ENCODE measurements around the gene SPIN2B.

DNA sequence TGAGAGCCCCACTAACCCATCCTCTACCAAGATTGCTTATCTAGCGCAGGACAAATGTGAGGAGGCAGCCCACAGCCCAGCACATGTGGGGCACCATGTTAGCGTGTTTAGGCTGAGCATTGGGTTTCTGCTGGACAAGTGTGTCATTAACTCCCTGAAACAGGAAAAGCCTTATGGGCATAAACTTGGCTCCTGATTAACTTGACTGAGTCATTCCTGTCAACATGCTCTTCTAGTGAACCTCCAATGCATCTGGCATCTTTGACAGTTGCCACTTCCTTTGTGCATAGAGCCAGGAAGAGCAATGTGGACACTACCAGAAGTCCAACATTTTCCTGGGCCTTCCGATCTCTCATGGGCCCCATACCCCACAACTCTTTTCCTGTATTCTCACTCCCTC, 13.4 kb upstream of the SPIN2B start:
- TF ChIP-seq, protein P1, sequence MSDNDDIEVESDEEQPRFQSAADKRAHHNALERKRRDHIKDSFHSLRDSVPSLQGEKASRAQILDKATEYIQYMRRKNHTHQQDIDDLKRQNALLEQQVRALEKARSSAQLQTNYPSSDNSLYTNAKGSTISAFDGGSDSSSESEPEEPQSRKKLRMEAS (CRISPR knock-in tag; IDR thresholded peaks at IDR 0.05) = no peak
- TF ChIP-seq, protein P2, sequence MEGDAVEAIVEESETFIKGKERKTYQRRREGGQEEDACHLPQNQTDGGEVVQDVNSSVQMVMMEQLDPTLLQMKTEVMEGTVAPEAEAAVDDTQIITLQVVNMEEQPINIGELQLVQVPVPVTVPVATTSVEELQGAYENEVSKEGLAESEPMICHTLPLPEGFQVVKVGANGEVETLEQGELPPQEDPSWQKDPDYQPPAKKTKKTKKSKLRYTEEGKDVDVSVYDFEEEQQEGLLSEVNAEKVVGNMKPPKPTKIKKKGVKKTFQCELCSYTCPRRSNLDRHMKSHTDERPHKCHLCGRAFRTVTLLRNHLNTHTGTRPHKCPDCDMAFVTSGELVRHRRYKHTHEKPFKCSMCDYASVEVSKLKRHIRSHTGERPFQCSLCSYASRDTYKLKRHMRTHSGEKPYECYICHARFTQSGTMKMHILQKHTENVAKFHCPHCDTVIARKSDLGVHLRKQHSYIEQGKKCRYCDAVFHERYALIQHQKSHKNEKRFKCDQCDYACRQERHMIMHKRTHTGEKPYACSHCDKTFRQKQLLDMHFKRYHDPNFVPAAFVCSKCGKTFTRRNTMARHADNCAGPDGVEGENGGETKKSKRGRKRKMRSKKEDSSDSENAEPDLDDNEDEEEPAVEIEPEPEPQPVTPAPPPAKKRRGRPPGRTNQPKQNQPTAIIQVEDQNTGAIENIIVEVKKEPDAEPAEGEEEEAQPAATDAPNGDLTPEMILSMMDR (IDR thresholded peaks at IDR 0.05) = no peak
- TF ChIP-seq CREB1 (CRISPR knock-in tag; IDR thresholded peaks at IDR 0.05) = no peak
- TF ChIP-seq GRHL2 (CRISPR knock-in tag; IDR thresholded peaks at IDR 0.05; ENCODE audit: insufficient replicate concordance, severe bottlenecking) = no peak
- no peak for TF ChIP-seq SP1 (CRISPR knock-in tag; conservative IDR thresholded peaks at IDR 0.05)
- TF ChIP-seq, protein P3, sequence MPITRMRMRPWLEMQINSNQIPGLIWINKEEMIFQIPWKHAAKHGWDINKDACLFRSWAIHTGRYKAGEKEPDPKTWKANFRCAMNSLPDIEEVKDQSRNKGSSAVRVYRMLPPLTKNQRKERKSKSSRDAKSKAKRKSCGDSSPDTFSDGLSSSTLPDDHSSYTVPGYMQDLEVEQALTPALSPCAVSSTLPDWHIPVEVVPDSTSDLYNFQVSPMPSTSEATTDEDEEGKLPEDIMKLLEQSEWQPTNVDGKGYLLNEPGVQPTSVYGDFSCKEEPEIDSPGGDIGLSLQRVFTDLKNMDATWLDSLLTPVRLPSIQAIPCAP (CRISPR knock-in tag; IDR thresholded peaks at IDR 0.05) = no peak
- no peak for TF ChIP-seq ATF1 (CRISPR knock-in tag; IDR thresholded peaks at IDR 0.05)
- TF ChIP-seq NR3C1 (CRISPR knock-in tag; conservative IDR thresholded peaks at IDR 0.05; ENCODE audit: low read depth) = no peak
- TF ChIP-seq, protein P4, sequence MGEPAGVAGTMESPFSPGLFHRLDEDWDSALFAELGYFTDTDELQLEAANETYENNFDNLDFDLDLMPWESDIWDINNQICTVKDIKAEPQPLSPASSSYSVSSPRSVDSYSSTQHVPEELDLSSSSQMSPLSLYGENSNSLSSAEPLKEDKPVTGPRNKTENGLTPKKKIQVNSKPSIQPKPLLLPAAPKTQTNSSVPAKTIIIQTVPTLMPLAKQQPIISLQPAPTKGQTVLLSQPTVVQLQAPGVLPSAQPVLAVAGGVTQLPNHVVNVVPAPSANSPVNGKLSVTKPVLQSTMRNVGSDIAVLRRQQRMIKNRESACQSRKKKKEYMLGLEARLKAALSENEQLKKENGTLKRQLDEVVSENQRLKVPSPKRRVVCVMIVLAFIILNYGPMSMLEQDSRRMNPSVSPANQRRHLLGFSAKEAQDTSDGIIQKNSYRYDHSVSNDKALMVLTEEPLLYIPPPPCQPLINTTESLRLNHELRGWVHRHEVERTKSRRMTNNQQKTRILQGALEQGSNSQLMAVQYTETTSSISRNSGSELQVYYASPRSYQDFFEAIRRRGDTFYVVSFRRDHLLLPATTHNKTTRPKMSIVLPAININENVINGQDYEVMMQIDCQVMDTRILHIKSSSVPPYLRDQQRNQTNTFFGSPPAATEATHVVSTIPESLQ (CRISPR knock-in tag; IDR thresholded peaks at IDR 0.05) = no peak
- TF ChIP-seq HMGA2 (CRISPR knock-in tag; IDR thresholded peaks at IDR 0.05) = no peak

Data from WTC11 (cell line).